Measurements from ENCODE around the gene LACRT.

The LACRT gene

GRCh38 chr12:54598970-54599369, 35.7 kb downstream of the LACRT start:
- no peak for DNase-seq

- peak; percentile 74 to 78 for DNase-seq
Measured at GRCh38 chr12:54596526-54596946, 38.2 kb downstream of the LACRT start.

- no peak for DNase-seq
Measured at GRCh38 chr12:54595471-54595870, 39.2 kb downstream of the LACRT start.

GRCh38 chr12:54593725-54594124, 41.0 kb downstream of the LACRT start:
- DNase-seq, result no peak

GRCh38 chr12:54593135-54593534, 41.6 kb downstream of the LACRT start:
- no peak for DNase-seq

GRCh38 chr12:54592316-54592715, 42.4 kb downstream of the LACRT start:
- no peak for DNase-seq

GRCh38 chr12:54590978-54591591, 43.6 kb downstream of the LACRT start:
- no peak for DNase-seq

- no peak for DNase-seq
Measured at GRCh38 chr12:54589964-54590363, 44.7 kb downstream of the LACRT start.

GRCh38 chr12:54588890-54589267, 45.8 kb downstream of the LACRT start:
- no peak for DNase-seq

GRCh38 chr12:54588110-54588889, 46.4 kb downstream of the LACRT start, which contains the start of gene PPP1R1A:
Gene PPP1R1A (minus strand): TSS chr12:54588659. CDS start chr12:54588488, 171 bp downstream.
- DNase-seq, result peak in 1 of 2 experiments; percentile 28

- DNase-seq, result no peak
Measured at GRCh38 chr12:54587315-54587873, 47.3 kb downstream of the LACRT start.

- DNase-seq, result no peak
Measured at GRCh38 chr12:54586620-54587019, 48.1 kb downstream of the LACRT start.

- no peak for DNase-seq
Measured at GRCh38 chr12:54585243-54585642, 49.5 kb downstream of the LACRT start.

- DNase-seq, result no peak
Measured at GRCh38 chr12:54584128-54584527, 50.6 kb downstream of the LACRT start.

GRCh38 chr12:54583726-54584125, 51.0 kb downstream of the LACRT start:
- no peak for DNase-seq

- DNase-seq, result no peak
Measured at GRCh38 chr12:54581412-54581811, 53.3 kb downstream of the LACRT start.
